ENCODE results near the gene ATP6V1G3. TPM values are rescaled to one million over a fixed set of nuclear protein-coding genes. Genes with fewer than 3 reads are reported as not detected.

Gene ATP6V1G3
- total and polyA plus RNA-seq, 9 of the 15 experiments (the other 6 are each of a cell fraction or from before 2014, with no cell fraction given): 0.32 TPM; not detected in 8

DNA sequence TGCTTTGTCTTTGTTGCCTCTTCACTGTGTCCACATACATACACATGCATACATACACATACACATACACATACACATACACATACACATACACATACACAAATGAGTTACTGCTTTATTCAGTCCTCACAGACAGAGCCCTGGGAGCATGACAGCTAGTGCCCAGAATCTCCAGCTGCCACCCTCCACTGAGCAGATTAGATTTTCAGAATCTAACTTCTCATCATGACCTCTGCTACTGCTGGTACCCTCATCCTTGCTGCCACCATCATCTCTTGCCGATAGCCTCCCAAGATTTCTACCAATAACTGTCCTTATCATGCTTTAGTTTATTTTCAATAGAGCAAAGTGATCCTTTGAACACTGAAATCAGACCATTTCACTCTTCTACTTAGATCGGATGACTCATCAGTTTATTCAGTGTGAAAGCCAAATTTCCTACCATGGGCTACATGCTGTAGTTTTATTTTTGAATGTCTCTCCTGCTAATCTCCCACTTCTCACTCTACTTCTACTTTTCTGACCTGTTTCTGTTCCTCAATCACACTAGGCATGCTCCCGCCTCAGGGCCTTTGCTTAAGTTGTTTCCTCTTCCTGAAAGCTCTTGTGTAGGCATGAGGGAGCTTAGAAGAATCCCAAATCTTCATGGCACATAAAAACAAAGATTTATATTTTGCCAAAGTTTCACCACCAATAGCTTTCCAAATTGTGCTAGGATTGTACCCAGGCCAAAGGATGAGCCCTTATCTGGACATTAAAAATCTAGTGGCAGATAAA lies 43.0 kb downstream of the ATP6V1G3 start (continued):
- TF ChIP-seq ZBTB40 (IDR thresholded peaks at IDR 0.05): no peak
- no peak for TF ChIP-seq ZBTB40 (CRISPR knock-in tag; IDR thresholded peaks at IDR 0.05)
- TF ChIP-seq, protein P1, sequence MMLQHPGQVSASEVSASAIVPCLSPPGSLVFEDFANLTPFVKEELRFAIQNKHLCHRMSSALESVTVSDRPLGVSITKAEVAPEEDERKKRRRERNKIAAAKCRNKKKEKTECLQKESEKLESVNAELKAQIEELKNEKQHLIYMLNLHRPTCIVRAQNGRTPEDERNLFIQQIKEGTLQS (IDR thresholded peaks at IDR 0.05): peak; percentile 47
- TF ChIP-seq, protein P1 (CRISPR knock-in tag; conservative IDR thresholded peaks at IDR 0.05): no peak
- TF ChIP-seq BACH1 (tag; IDR thresholded peaks at IDR 0.05): no peak
- no peak for TF ChIP-seq HES1 (IDR thresholded peaks at IDR 0.05; ENCODE audit: low read depth)
- TF ChIP-seq REST (IDR thresholded peaks at IDR 0.05; ENCODE audit: borderline replicate concordance): no peak
- TF ChIP-seq REST (CRISPR knock-in tag; IDR thresholded peaks at IDR 0.05; ENCODE audit: low read depth): no peak

Measured in K562 (cell line).